ENCODE data around the gene UBE2V1. TPM values are rescaled to one million over a fixed set of nuclear protein-coding genes. Genes with fewer than 3 reads are reported as not detected.

The UBE2V1 gene
- total RNA-seq, 6 donors from 2014 or later = 50.3 to 116 (median 69.9) TPM

DNA sequence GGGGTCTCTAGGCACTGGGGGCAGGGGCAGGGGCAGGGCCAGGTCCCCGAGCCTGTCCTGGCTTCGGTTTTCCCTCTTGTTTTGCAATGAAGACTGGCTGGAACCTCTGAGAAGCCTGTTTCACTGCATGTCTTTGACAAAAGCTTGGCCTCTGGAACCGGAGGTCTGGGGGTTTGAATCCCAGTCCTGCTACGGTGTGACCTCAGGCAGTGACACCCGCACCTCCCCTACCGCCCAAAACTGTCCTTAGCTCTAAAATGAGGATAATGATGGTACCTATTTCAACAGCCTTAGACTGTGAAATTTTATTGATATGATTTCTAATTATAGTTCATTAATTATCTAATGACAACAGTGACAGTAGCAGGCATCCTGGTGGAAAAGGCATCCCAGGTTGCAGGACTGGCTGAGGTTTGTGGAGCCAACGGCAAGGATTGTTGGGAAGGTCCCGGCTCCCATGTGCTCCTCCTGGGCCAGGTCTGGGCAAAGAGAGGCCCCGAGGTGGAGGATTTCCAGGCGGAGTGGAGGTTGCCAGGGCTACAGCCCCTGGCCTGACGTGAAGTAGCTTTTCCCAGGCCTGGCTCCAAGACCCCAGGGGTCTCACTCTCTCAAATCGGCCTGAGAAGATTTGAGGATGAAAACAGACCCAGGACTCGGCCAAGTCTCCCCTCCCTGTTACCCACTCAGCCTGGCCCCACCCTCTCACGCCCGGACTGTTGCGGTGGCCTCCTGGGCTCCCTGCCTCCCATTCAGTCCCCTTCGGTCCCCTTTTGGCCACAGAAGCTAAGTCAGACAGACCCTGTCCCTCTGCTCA is 72.3 kb downstream of the UBE2V1 start:
- H3K4me3 ChIP-seq = no peak overlapping the region
- TF ChIP-seq POLR2A (IDR thresholded peaks at IDR 0.05) = no peak
- no peak for TF ChIP-seq EP300 (IDR thresholded peaks at IDR 0.05)
- no peaks in the 10 kb centered on the region for H3K9me3 ChIP-seq
- peaks cover 13 to 18% (median 16%) of the 10 kb centered on the region in 4 donors for H3K4me1 ChIP-seq
- DNase-seq (no peak), ATAC-seq (ENCODE audit: low FRiP score in 2 of 2) (no peak)
- H3K36me3 ChIP-seq = no peaks in the 10 kb centered on the region
- 88% methylated on average over 15 to 17 of the region's 17 CpGs for WGBS, 2 donors
- no peak overlapping the region for H3K27ac ChIP-seq
- H3K27me3 ChIP-seq = no peaks in the 10 kb centered on the region

DNA sequence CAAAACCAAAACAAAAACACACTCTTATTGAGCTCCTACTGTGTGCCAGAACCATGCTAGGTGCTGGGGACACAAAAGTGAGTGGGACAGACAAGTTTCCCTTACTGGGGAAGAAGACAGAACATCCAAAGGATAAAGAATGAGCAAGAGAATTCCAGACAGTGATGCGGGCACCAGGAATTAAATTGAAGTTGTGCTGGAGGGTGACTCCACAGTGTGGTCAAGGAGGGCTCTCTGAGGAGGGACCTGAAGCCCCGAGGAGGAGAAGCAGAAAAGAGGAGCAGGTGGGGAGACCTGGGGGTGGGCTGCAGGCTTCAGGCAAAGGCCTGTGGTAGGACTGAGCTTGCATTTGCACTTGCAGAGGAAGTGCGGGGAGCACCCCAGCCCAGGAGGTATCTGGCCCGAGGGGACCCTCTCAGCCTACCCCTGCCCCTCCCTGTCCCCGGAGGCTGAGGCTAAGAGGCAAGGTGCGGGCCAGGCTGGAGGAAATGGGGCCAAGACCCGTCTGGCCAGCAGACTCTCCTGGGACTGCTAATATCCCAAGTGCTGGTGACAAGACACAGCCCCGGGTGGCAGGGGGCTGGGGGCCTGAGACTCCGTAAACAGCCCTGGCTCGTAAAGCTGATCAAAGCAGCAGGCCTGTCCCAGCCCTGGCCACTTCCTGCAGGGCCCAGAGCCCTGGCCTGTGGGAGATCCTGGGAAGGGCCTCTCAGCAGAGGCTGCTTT is 73.1 kb downstream of the UBE2V1 start:
- TF ChIP-seq EP300 (IDR thresholded peaks at IDR 0.05) = no peak
- TF ChIP-seq, protein P1, sequence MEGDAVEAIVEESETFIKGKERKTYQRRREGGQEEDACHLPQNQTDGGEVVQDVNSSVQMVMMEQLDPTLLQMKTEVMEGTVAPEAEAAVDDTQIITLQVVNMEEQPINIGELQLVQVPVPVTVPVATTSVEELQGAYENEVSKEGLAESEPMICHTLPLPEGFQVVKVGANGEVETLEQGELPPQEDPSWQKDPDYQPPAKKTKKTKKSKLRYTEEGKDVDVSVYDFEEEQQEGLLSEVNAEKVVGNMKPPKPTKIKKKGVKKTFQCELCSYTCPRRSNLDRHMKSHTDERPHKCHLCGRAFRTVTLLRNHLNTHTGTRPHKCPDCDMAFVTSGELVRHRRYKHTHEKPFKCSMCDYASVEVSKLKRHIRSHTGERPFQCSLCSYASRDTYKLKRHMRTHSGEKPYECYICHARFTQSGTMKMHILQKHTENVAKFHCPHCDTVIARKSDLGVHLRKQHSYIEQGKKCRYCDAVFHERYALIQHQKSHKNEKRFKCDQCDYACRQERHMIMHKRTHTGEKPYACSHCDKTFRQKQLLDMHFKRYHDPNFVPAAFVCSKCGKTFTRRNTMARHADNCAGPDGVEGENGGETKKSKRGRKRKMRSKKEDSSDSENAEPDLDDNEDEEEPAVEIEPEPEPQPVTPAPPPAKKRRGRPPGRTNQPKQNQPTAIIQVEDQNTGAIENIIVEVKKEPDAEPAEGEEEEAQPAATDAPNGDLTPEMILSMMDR (IDR thresholded peaks at IDR 0.05) = no peak
- peak in 1 of 2 donors; percentile 36 for TF ChIP-seq POLR2AphosphoS5 (IDR thresholded peaks at IDR 0.05)
- TF ChIP-seq POLR2A (IDR thresholded peaks at IDR 0.05) = no peak
- DNase-seq (no peak), ATAC-seq (ENCODE audit: low FRiP score in 2 of 2) (no peak)
- Histone ChIP-seq H3K27me3 (no peaks in the 10 kb centered on the region), H3K36me3 (no peaks in the 10 kb centered on the region), H3K9me3 (no peaks in the 10 kb centered on the region), H3K4me1 (peaks cover 13 to 17% (median 16%) of the 10 kb centered on the region in 4 donors), H3K4me3 (no peak overlapping the region), H3K27ac (no peak overlapping the region)
- WGBS, 2 donors = 77 to 93% methylated on average over 2 to 10 of the region's 10 CpGs

GRCh38 chr20:50038574-50038991 is 74.4 kb downstream of the UBE2V1 start:
- Histone ChIP-seq H3K4me1 (peaks cover 3 to 16% (median 12%) of the 10 kb centered on the region in 4 donors), H3K4me3 (no peak overlapping the region), H3K9me3 (no peaks in the 10 kb centered on the region), H3K27me3 (no peaks in the 10 kb centered on the region), H3K27ac (no peak overlapping the region), H3K36me3 (no peaks in the 10 kb centered on the region)
- DNase-seq = no peak
- TF ChIP-seq POLR2A (IDR thresholded peaks at IDR 0.05) = no peak
- ATAC-seq (ENCODE audit: low FRiP score in 2 of 2) = no peak
- WGBS, 2 donors = 80 to 83% methylated on average over 6 to 10 of the region's 10 CpGs

DNA sequence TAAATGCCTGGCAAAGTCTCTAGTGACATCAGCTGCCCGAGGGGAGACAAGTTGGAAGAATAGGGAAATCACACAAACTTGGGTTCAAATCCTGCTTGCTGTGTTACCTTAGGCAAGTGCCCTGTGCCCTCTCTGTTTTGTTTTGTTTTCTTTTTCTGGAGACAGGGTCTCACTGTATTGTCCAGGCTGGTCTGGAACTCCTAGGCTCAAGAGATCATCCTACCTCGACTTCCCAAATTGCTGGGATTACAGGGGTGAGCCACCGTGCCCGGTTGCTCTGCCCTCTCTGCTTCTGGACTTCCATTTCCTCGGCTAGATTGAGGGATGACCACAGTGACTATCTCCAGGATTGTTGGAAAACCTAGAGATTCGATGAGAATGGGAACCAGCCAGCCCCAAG is 74.8 kb downstream of the UBE2V1 start:
- Histone ChIP-seq H3K27ac (no peak overlapping the region), H3K36me3 (no peaks in the 10 kb centered on the region), H3K9me3 (no peaks in the 10 kb centered on the region), H3K4me3 (no peak overlapping the region), H3K4me1 (peaks cover 5 to 15% (median 13%) of the 10 kb centered on the region in 4 donors), H3K27me3 (no peaks in the 10 kb centered on the region)
- TF ChIP-seq, protein P1 (IDR thresholded peaks at IDR 0.05) = no peak
- TF ChIP-seq POLR2AphosphoS5 (IDR thresholded peaks at IDR 0.05) = no peak
- no peak for TF ChIP-seq EP300 (IDR thresholded peaks at IDR 0.05)
- 66 to 84% methylated on average over 6 of the region's 6 CpGs for WGBS, 2 donors
- ATAC-seq (ENCODE audit: low FRiP score in 2 of 2) (no peak), DNase-seq (no peak)

- Histone ChIP-seq H3K27me3 (no peaks in the 10 kb centered on the region), H3K4me1 (peaks cover 5 to 15% (median 13%) of the 10 kb centered on the region in 4 donors), H3K36me3 (no peaks in the 10 kb centered on the region), H3K27ac (no peak overlapping the region), H3K4me3 (no peak overlapping the region), H3K9me3 (no peaks in the 10 kb centered on the region)
- DNase-seq = no peak
- 82 to 90% methylated on average over 7 of the region's 7 CpGs for WGBS, 2 donors
- no peak for ATAC-seq (ENCODE audit: low FRiP score in 2 of 2)
- TF ChIP-seq POLR2AphosphoS5 (IDR thresholded peaks at IDR 0.05) = no peak
- TF ChIP-seq, protein P1 (IDR thresholded peaks at IDR 0.05) = no peak
- no peak for TF ChIP-seq EP300 (IDR thresholded peaks at IDR 0.05)
- no peak for TF ChIP-seq POLR2A (IDR thresholded peaks at IDR 0.05)
These were observed 75.4 kb downstream of the UBE2V1 start for GRCh38 chr20:50037575-50037974.
